Measurements from ENCODE around the gene ELP4.

DNA sequence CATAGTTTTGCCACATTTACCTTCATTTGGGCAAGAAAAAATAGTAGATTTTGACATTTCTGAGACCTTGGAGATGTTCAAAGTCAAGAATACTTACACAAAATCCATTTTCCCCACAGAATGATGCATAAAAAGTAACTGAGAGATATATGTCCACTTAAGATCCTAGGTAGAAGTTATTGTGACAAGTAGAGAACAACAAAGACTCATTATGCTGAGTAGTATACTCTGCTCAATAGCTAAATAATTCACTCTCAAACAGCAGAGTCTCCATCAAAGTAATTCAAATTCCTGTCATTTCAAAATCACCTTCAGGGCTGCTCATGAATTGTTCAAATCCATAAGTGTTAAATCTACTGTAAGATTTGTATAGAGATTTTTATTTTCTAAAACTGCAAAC lies 35.5 kb upstream of the ELP4 start:
- TF ChIP-seq, protein P1, sequence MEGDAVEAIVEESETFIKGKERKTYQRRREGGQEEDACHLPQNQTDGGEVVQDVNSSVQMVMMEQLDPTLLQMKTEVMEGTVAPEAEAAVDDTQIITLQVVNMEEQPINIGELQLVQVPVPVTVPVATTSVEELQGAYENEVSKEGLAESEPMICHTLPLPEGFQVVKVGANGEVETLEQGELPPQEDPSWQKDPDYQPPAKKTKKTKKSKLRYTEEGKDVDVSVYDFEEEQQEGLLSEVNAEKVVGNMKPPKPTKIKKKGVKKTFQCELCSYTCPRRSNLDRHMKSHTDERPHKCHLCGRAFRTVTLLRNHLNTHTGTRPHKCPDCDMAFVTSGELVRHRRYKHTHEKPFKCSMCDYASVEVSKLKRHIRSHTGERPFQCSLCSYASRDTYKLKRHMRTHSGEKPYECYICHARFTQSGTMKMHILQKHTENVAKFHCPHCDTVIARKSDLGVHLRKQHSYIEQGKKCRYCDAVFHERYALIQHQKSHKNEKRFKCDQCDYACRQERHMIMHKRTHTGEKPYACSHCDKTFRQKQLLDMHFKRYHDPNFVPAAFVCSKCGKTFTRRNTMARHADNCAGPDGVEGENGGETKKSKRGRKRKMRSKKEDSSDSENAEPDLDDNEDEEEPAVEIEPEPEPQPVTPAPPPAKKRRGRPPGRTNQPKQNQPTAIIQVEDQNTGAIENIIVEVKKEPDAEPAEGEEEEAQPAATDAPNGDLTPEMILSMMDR (IDR thresholded peaks at IDR 0.05; ENCODE audit: low read length) = no peak
- no peak for TF ChIP-seq EZH2 (IDR thresholded peaks at IDR 0.05; ENCODE audit: borderline replicate concordance, low read length)
